GM21576 (cell line): Measurements from ENCODE around the gene DLL3.

Source experiments
- ATAC-seq: cut with Tn5 transposase; IDR thresholded peaks from one replicate; pipeline ENCODE4 v1.9.1; 2021; ENCODE audit warnings: mild to moderate bottlenecking, moderate library complexity; ENCODE audit not compliant: unreplicated experiment

The DLL3 gene

GRCh38 chr19:39481676-39482075, 17.1 kb upstream of the DLL3 start:
- ATAC-seq = no peak

- ATAC-seq = no peak
These were observed 15.6 kb upstream of the DLL3 start for GRCh38 chr19:39483141-39483540.

GRCh38 chr19:39489756-39490155, 9.0 kb upstream of the DLL3 start:
- ATAC-seq = no peak

GRCh38 chr19:39492225-39492624, 6.5 kb upstream of the DLL3 start:
- ATAC-seq = no peak

- no peak for ATAC-seq
These were observed 6.0 kb upstream of the DLL3 start for GRCh38 chr19:39492788-39493187.

- ATAC-seq = no peak
These were observed 4.1 kb upstream of the DLL3 start for GRCh38 chr19:39494661-39495060.

GRCh38 chr19:39496063-39496462, 2.7 kb upstream of the DLL3 start:
- no peak for ATAC-seq

GRCh38 chr19:39497701-39497995, 1.1 kb upstream of the DLL3 start:
- ATAC-seq = no peak

GRCh38 chr19:39497996-39498797, 550 bp upstream of the DLL3 start:
- ATAC-seq = no peak

GRCh38 chr19:39499932-39500331, 1.2 kb downstream of the DLL3 start:
- ATAC-seq = no peak

GRCh38 chr19:39500543-39500942, 1.8 kb downstream of the DLL3 start:
- no peak for ATAC-seq

- ATAC-seq = no peak
These were observed 2.6 kb downstream of the DLL3 start for GRCh38 chr19:39501340-39501739.

GRCh38 chr19:39502640-39503417, 4.1 kb downstream of the DLL3 start:
- no peak for ATAC-seq

- ATAC-seq = no peak
These were observed 7.8 kb downstream of the DLL3 start for GRCh38 chr19:39506598-39506943.

GRCh38 chr19:39506944-39507714, 8.4 kb downstream of the DLL3 start:
- ATAC-seq = no peak

- no peak for ATAC-seq
These were observed 9.1 kb downstream of the DLL3 start for GRCh38 chr19:39507715-39508364.

GRCh38 chr19:39508629-39509028, 9.9 kb downstream of the DLL3 start:
- ATAC-seq = no peak

- ATAC-seq = no peak
These were observed 10.5 kb downstream of the DLL3 start for GRCh38 chr19:39509233-39509632.

GRCh38 chr19:39512988-39513387, 14.2 kb downstream of the DLL3 start:
- ATAC-seq = no peak

GRCh38 chr19:39514840-39515550, 16.2 kb downstream of the DLL3 start, which contains the start of gene SELENOV:
Gene SELENOV, plus strand, starts transcription at chr19:39515139. Its CDS starts 74 bp downstream, at chr19:39515213.
- ATAC-seq = no peak
